SK-N-SH (cell line): ENCODE results near the gene NLRC5.

ENCODE experiments used
- CTCF ChIP-seq: fragments of 200-600 bp; sonication (generic); IDR thresholded peaks from 2 replicates; pipeline ENCODE4 v1.6.1; 2017; ENCODE audit warnings: antibody characterized with exemption, mild to moderate bottlenecking, moderate library complexity
- JUND ChIP-seq: IDR thresholded peaks from 2 replicates; pipeline ENCODE4 v1.4.0; 2012
- MXI1 ChIP-seq: IDR thresholded peaks from 2 replicates; pipeline ENCODE4 v1.6.1; 2012; ENCODE audit warnings: mild to moderate bottlenecking, low read depth, low read length, improper control_type of control experiment
- POLR2AphosphoS5 ChIP-seq: IDR thresholded peaks from 2 replicates; pipeline ENCODE4 v1.6.1; 2012; ENCODE audit warnings: low read depth, low read length
- RCOR1 ChIP-seq: fragments of 150-350 bp; IDR thresholded peaks from 2 replicates; pipeline ENCODE4 v1.6.1; 2017; ENCODE audit warnings: antibody characterized with exemption, low read length
- REST ChIP-seq: IDR thresholded peaks from 2 replicates; pipeline ENCODE4 v1.6.1; 2012; ENCODE audit warnings: mild to moderate bottlenecking, low read depth, low read length, moderate library complexity
- USF2 ChIP-seq: fragments of 150-350 bp; IDR thresholded peaks from 2 replicates; pipeline ENCODE4 v1.6.1; 2017; ENCODE audit warnings: antibody characterized with exemption, low read length, low read depth, borderline replicate concordance
- TF ChIP-seq, protein P1 (sequence below): IDR thresholded peaks from 2 replicates; pipeline ENCODE4 v1.4.0; 2012; ENCODE audit warnings: low read depth

GRCh38 chr16:57048095-57048494 is 58.7 kb downstream of the NLRC5 start:
- TF ChIP-seq POLR2AphosphoS5 (no peak), CTCF (no peak), JUND (no peak), REST (no peak), USF2 (no peak), MXI1 (no peak), RCOR1 (no peak)
- TF ChIP-seq, protein P1, sequence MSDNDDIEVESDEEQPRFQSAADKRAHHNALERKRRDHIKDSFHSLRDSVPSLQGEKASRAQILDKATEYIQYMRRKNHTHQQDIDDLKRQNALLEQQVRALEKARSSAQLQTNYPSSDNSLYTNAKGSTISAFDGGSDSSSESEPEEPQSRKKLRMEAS, result no peak
